Measurements from ENCODE around the gene MORN5.

DNA sequence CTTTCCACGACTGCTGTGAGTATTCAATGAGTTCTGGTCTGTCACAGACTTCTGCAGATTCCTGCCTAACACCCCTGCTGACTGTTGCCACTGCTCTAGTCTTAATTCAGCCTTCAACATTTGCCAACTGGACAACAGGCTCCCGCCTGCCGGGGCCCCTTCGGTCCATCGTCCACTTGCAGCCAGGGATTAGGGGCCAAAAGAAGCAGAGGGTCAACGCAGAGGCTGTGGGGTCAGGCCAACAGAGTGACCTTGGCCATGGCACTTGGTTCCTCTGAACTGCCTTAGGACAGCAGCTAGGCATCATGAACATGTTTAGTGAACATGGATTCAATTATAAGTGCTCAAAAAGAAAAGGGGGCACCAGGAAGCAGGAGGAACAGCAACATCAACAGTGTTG, 28.7 kb downstream of the MORN5 start:
- TF ChIP-seq, protein P1, sequence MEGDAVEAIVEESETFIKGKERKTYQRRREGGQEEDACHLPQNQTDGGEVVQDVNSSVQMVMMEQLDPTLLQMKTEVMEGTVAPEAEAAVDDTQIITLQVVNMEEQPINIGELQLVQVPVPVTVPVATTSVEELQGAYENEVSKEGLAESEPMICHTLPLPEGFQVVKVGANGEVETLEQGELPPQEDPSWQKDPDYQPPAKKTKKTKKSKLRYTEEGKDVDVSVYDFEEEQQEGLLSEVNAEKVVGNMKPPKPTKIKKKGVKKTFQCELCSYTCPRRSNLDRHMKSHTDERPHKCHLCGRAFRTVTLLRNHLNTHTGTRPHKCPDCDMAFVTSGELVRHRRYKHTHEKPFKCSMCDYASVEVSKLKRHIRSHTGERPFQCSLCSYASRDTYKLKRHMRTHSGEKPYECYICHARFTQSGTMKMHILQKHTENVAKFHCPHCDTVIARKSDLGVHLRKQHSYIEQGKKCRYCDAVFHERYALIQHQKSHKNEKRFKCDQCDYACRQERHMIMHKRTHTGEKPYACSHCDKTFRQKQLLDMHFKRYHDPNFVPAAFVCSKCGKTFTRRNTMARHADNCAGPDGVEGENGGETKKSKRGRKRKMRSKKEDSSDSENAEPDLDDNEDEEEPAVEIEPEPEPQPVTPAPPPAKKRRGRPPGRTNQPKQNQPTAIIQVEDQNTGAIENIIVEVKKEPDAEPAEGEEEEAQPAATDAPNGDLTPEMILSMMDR (IDR thresholded peaks at IDR 0.05): no peak
- TF ChIP-seq POLR2A (IDR thresholded peaks at IDR 0.05): no peak

All from testis (tissue), 2 donors.